ENCODE data around the gene THEM4.
"Not testable (repeated sequence)": the region's sequence is repeated elsewhere in the genome, so short reads cannot be mapped to it uniquely, and the experiment has no call there.

Gene THEM4

GRCh38 chr1:151935894-151936602, 26.7 kb upstream of the THEM4 start:
- FAIRE-seq: no peak

GRCh38 chr1:151935154-151935553, 25.8 kb upstream of the THEM4 start:
- no peak for DNase-seq (ENCODE audit: insufficient read length, low spot score)
- no peak for FAIRE-seq

More at GRCh38 chr1:151935894-151936602, 26.7 kb upstream of the THEM4 start:
- DNase-seq (ENCODE audit: insufficient read length, low spot score): no peak

- FAIRE-seq: no peak
- DNase-seq (ENCODE audit: insufficient read length, low spot score): peak; percentile 51
Observed at GRCh38 chr1:151934048-151934493, 24.8 kb upstream of the THEM4 start.

GRCh38 chr1:151924691-151925587, 15.6 kb upstream of the THEM4 start:
- DNase-seq (ENCODE audit: insufficient read length, low spot score): no peak

GRCh38 chr1:151923422-151923821, 14.1 kb upstream of the THEM4 start:
- no peak for FAIRE-seq
- no peak for DNase-seq (ENCODE audit: insufficient read length, low spot score)

More at GRCh38 chr1:151924691-151925587, 15.6 kb upstream of the THEM4 start:
- FAIRE-seq: no peak

GRCh38 chr1:151920149-151920548, 10.8 kb upstream of the THEM4 start:
- FAIRE-seq (no peak), DNase-seq (ENCODE audit: insufficient read length, low spot score) (no peak)

GRCh38 chr1:151918819-151919610, 9.7 kb upstream of the THEM4 start:
- DNase-seq (ENCODE audit: insufficient read length, low spot score): no peak

GRCh38 chr1:151918156-151918555, 8.8 kb upstream of the THEM4 start:
- DNase-seq (ENCODE audit: insufficient read length, low spot score) (no peak), FAIRE-seq (no peak)

More at GRCh38 chr1:151918819-151919610, 9.7 kb upstream of the THEM4 start:
- no peak for FAIRE-seq

- FAIRE-seq: no peak
Observed at GRCh38 chr1:151916726-151917370, 7.5 kb upstream of the THEM4 start.

GRCh38 chr1:151915061-151915686, 5.9 kb upstream of the THEM4 start:
- FAIRE-seq: no peak
- no peak for DNase-seq (ENCODE audit: insufficient read length, low spot score)

More at GRCh38 chr1:151916726-151917370, 7.5 kb upstream of the THEM4 start:
- DNase-seq (ENCODE audit: insufficient read length, low spot score): no peak

GRCh38 chr1:151914076-151914475, 4.8 kb upstream of the THEM4 start:
- DNase-seq (ENCODE audit: insufficient read length, low spot score) (no peak), FAIRE-seq (no peak)

- no peak for FAIRE-seq
Observed at GRCh38 chr1:151912973-151913372, 3.7 kb upstream of the THEM4 start.

GRCh38 chr1:151908228-151908691, 1.1 kb downstream of the THEM4 start:
- FAIRE-seq: no peak
- no peak for DNase-seq (ENCODE audit: insufficient read length, low spot score)

More at GRCh38 chr1:151912973-151913372, 3.7 kb upstream of the THEM4 start:
- DNase-seq (ENCODE audit: insufficient read length, low spot score): no peak

- DNase-seq (ENCODE audit: insufficient read length, low spot score) (no peak), FAIRE-seq (no peak)
Observed at GRCh38 chr1:151907363-151908139, 1.8 kb downstream of the THEM4 start.

- DNase-seq (ENCODE audit: insufficient read length, low spot score); FAIRE-seq: not testable (repeated sequence)
Observed at GRCh38 chr1:151906324-151906645, 3.0 kb downstream of the THEM4 start.

GRCh38 chr1:151905443-151906323, 3.6 kb downstream of the THEM4 start:
- not testable (repeated sequence) for FAIRE-seq

GRCh38 chr1:151905070-151905442, 4.3 kb downstream of the THEM4 start:
- no peak for DNase-seq (ENCODE audit: insufficient read length, low spot score)
- no peak for FAIRE-seq

More at GRCh38 chr1:151905443-151906323, 3.6 kb downstream of the THEM4 start:
- DNase-seq (ENCODE audit: insufficient read length, low spot score): not testable (repeated sequence)

- FAIRE-seq: no peak
Observed at GRCh38 chr1:151902858-151903257, 6.5 kb downstream of the THEM4 start.

More at GRCh38 chr1:151902858-151903257, 6.5 kb downstream of the THEM4 start:
- no peak for DNase-seq (ENCODE audit: insufficient read length, low spot score)

Measured in HTR-8/SVneo (cell line).